Nephron (organoid): ENCODE data around the gene ALPI.

Source experiments
- H3K27ac Mint-ChIP-seq, 3 experiments: 2 replicates each; pipeline ENCODE4 v1.8.0; 2020; ENCODE audit warnings: mixed read lengths in 3 of 3, mild to moderate bottlenecking in 2 of 3, moderate library complexity in 1 of 3
- H3K27me3 Mint-ChIP-seq: 2 replicates; pipeline ENCODE4 v1.8.0; 2021; ENCODE audit warnings: low read depth, mild to moderate bottlenecking, moderate library complexity, mixed read lengths
- H3K36me3 Mint-ChIP-seq: 2 replicates; pipeline ENCODE4 v1.8.0; 2020; ENCODE audit warnings: low read depth, mixed read lengths
- H3K4me1 Mint-ChIP-seq: 2 replicates; pipeline ENCODE4 v1.8.0; 2020; ENCODE audit warnings: mixed read lengths
- H3K4me3 Mint-ChIP-seq, 3 experiments: 2 replicates each; pipeline ENCODE4 v1.8.0; 2020; ENCODE audit warnings: mild to moderate bottlenecking in 3 of 3, mixed read lengths in 3 of 3, moderate library complexity in 2 of 3
- H3K9me3 Mint-ChIP-seq: 2 replicates; pipeline ENCODE4 v1.8.0; 2020; ENCODE audit warnings: mixed read lengths
- CTCF ChIP-seq, 3 experiments: fragments of 200-600 bp; sonication (generic); IDR thresholded peaks; one replicate each; pipeline ENCODE4 v1.5.0; 2021; ENCODE audit warnings: antibody characterized with exemption in 3 of 3; ENCODE audit not compliant: unreplicated experiment in 3 of 3

The ALPI gene

GRCh38 chr2:232503809-232504323 is 47.9 kb downstream of the ALPI start:
- no peak for TF ChIP-seq CTCF (IDR thresholded peaks at IDR 0.05; ENCODE audit: unreplicated experiment in 3 of 3)
- no peaks in the 10 kb centered on the region for H3K36me3 Mint-ChIP-seq
- H3K27ac Mint-ChIP-seq: peak overlapping the region in 1 of 3 experiments; percentile 49
- peaks cover 72% of the 10 kb centered on the region for H3K27me3 Mint-ChIP-seq
- no peaks in the 10 kb centered on the region for H3K9me3 Mint-ChIP-seq
- peaks cover 20% of the 10 kb centered on the region for H3K4me1 Mint-ChIP-seq
- H3K4me3 Mint-ChIP-seq: peak overlapping the region; percentile 70 to 79 (median 71)

- Mint-ChIP-seq H3K36me3 (no peaks in the 10 kb centered on the region), H3K27me3 (peaks cover 71% of the 10 kb centered on the region), H3K4me1 (peaks cover 20% of the 10 kb centered on the region), H3K9me3 (no peaks in the 10 kb centered on the region), H3K27ac (no peak overlapping the region), H3K4me3 (peak overlapping the region; percentile 46 to 69 (median 46))
- TF ChIP-seq CTCF (IDR thresholded peaks at IDR 0.05; ENCODE audit: unreplicated experiment in 3 of 3): no peak
Observed at GRCh38 chr2:232504438-232504837, 48.5 kb downstream of the ALPI start.

- Mint-ChIP-seq H3K9me3 (no peaks in the 10 kb centered on the region), H3K4me1 (peaks cover 20% of the 10 kb centered on the region), H3K36me3 (no peaks in the 10 kb centered on the region), H3K27me3 (peaks cover 70% of the 10 kb centered on the region), H3K4me3 (peak overlapping the region in 2 of 3 experiments; percentile 23 to 44), H3K27ac (peak overlapping the region in 1 of 3 experiments; percentile 22)
- TF ChIP-seq CTCF (IDR thresholded peaks at IDR 0.05; ENCODE audit: unreplicated experiment in 3 of 3): no peak
Observed at GRCh38 chr2:232505856-232506255, 49.9 kb downstream of the ALPI start.

GRCh38 chr2:232506709-232507108 is 50.8 kb downstream of the ALPI start:
- no peaks in the 10 kb centered on the region for H3K36me3 Mint-ChIP-seq
- no peaks in the 10 kb centered on the region for H3K9me3 Mint-ChIP-seq
- H3K27ac Mint-ChIP-seq: peak overlapping the region in 1 of 3 experiments; percentile 22
- H3K27me3 Mint-ChIP-seq: peaks cover 73% of the 10 kb centered on the region
- no peak overlapping the region for H3K4me3 Mint-ChIP-seq
- peaks cover 20% of the 10 kb centered on the region for H3K4me1 Mint-ChIP-seq
- no peak for TF ChIP-seq CTCF (IDR thresholded peaks at IDR 0.05; ENCODE audit: unreplicated experiment in 3 of 3)

- no peak overlapping the region for H3K4me3 Mint-ChIP-seq
- H3K4me1 Mint-ChIP-seq: peaks cover 25% of the 10 kb centered on the region
- peaks cover 79% of the 10 kb centered on the region for H3K27me3 Mint-ChIP-seq
- H3K27ac Mint-ChIP-seq: no peak overlapping the region
- TF ChIP-seq CTCF (IDR thresholded peaks at IDR 0.05; ENCODE audit: unreplicated experiment in 3 of 3): no peak
- no peaks in the 10 kb centered on the region for H3K36me3 Mint-ChIP-seq
- H3K9me3 Mint-ChIP-seq: no peaks in the 10 kb centered on the region
Observed at GRCh38 chr2:232508251-232508650, 52.3 kb downstream of the ALPI start.
